GM04503 (cell line): ENCODE results near the gene TIMD4.
"Not testable (repeated sequence)": the region's sequence is repeated elsewhere in the genome, so short reads cannot be mapped to it uniquely, and the experiment has no call there.

Source experiments
- DNase-seq: peaks from one replicate; pipeline ENCODE4 v3.0.0-alpha.2; 2012; ENCODE audit warnings: low read depth

Gene TIMD4

GRCh38 chr5:156963125-156963524 lies at the start of gene TIMD4:
TSS of gene TIMD4 (minus strand) at chr5:156963226. CDS start at chr5:156963198, 28 bp downstream.
- no peak for DNase-seq

GRCh38 chr5:157006262-157006661 lies 43.2 kb upstream of the TIMD4 start:
- DNase-seq, result no peak

DNA sequence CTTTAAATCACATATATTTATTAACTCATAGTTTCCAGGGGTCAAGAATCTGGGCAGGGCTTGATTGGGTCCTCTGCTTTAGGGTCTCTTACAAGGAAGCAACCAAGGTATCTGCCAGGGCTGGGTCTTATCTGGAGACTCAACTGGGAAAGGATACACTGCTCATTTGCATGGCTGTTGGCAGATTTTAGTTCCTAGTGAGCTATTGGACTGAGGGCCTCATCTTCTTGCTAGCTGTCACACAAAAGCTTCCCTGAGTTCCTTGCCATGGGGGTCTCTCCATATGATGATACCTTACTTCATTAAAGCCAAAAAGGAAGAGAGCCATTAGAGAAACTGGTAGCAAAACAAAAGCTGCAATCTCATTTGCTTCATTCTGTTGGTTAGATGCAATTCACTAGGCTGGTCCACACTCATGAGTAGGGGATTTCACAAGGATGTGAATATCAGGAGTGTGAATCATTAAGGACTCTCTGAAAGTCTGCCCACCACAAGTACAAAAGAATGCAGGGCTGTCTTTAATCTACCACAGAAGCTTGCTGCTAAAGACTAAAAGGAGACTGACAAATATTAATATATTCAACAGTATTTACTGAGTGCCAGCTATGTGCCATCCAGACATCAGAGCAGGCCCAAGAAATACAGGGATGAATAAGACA lies 42.0 kb upstream of the TIMD4 start:
- peak; percentile 10 for DNase-seq

GRCh38 chr5:156991714-156992113 lies 28.7 kb upstream of the TIMD4 start:
- no peak for DNase-seq

DNA sequence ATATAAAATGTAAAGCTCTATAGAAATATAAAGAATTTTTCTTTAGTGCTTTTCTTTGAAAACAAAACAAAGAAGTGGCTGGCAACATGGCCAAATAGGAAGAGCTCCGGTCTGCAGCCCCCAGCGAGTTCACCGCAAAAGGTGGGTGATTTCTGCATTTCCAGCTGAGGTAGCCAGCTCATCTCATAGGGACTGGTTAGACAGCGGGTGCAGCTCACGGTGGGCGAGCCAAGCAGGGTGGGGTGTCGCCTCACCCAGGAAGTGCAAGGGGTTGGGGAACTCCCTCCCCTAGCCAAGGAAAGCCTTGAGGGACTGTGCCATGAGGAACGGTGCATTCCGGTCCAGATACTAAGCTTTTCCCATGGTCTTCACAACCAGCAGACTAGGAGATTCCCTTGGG lies 21.0 kb upstream of the TIMD4 start:
- DNase-seq, result no peak

- no peak for DNase-seq
These were observed 18.5 kb upstream of the TIMD4 start for GRCh38 chr5:156981481-156981880.

DNA sequence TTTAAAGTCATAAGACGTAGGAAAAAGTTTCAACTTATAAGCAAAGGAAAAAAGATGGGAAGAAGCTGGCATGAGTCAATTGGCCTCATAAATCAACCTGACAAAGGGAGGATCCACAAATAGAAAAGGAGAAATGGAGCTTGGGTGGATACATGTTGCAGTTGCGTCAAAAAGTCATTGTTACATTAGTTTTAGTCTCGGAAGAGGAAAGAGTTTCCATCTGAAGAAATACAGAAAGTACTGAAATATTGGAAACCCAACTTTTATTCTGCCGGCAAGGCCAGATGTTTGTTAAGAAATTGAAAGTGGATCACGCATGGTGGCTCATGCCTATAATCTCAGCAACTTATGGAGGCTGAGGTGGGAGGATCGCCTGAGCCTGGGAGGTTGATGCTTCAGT lies 11.3 kb upstream of the TIMD4 start:
- no peak for DNase-seq

GRCh38 chr5:156971848-156972525 lies 9.0 kb upstream of the TIMD4 start:
- DNase-seq, result no peak

DNA sequence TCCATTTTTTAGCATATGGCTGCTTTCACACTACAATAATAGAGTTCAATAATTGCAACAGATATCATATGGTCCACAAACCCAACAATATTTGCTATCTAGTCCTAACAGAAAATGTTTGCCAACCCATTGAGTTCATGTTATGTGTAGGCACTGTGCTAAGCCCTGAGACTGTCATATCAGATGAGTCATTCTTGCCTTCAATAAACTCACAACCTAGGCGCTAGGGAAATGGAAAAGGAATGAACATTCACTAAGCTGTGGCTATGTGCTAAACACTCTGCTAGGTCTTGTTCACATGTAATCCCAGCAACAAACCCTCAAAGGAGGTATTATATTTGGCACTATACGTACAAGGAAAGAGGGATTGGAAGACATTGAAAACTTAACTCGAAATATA lies 8.4 kb upstream of the TIMD4 start:
- no peak for DNase-seq

- not testable (repeated sequence) for DNase-seq
These were observed 4.4 kb upstream of the TIMD4 start for GRCh38 chr5:156967386-156967785.

GRCh38 chr5:156956321-156956720 lies 6.7 kb downstream of the TIMD4 start:
- DNase-seq, result no peak

DNA sequence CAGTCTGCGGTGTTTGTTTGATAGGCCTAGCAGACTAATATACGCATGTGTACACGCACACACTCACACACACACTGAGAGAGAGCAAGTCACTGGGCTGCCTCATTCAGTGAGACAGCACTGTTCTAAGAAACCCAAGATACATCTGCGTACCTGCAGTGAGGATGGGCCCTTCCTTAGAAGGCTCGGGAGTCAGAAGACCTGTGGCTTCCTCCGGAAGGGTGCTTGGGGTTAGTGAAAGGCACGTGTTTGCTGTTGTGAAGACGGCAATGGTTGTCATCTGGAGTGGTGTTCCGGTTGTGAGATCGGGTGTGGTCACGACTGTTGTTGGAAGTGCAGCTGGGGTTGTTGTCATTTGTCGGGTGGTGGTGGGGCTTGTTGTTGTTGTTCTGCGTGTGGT lies 11.7 kb downstream of the TIMD4 start:
- no peak for DNase-seq

GRCh38 chr5:156950716-156951115 lies 12.3 kb downstream of the TIMD4 start:
- DNase-seq, result no peak

- no peak for DNase-seq
These were observed 13.6 kb downstream of the TIMD4 start for GRCh38 chr5:156949424-156949823.

GRCh38 chr5:156947925-156948324 lies 15.1 kb downstream of the TIMD4 start:
- no peak for DNase-seq

GRCh38 chr5:156942064-156942463 lies 21.0 kb downstream of the TIMD4 start:
- DNase-seq, result no peak

DNA sequence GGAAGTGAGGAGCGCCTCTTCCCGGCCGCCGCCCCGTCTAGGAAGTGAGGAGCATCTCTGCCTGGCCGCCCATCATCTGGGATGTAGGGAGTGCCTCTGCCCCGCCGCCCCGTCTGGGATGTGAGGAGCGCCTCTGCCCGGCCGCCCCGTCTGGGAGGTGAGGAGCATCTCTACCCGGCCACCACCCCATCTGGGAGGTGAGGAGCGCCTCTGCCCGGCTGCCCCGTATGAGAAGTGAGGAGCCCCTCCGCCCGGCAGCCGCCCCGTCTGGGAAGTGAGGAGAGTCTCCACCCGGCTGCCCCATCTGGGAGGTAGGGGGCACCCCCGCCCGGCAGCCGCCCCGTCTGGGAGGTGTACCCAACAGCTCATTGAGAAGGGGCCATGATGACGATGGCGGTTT lies 22.6 kb downstream of the TIMD4 start:
- DNase-seq, result not testable (repeated sequence)

DNA sequence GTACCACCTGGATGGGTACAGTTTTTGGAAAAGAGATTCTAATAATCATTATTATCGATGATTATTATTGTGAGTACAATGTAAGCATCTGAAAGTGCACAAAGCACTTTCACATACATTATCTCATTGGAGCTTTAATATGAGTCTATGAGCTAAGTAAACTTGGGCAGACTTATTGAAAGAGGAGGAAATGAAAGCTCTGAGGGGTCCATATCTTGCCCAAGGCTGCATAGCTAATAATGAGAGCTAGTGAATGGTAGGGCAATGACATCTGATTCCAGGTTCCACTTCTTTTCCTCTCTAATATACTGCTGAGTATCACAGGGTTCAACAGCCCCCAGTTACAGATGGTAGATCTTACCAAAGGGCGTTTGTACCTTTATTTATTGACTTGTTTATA lies 26.1 kb downstream of the TIMD4 start:
- DNase-seq, result no peak

- no peak for DNase-seq
These were observed 28.4 kb downstream of the TIMD4 start for GRCh38 chr5:156934450-156935211.

DNA sequence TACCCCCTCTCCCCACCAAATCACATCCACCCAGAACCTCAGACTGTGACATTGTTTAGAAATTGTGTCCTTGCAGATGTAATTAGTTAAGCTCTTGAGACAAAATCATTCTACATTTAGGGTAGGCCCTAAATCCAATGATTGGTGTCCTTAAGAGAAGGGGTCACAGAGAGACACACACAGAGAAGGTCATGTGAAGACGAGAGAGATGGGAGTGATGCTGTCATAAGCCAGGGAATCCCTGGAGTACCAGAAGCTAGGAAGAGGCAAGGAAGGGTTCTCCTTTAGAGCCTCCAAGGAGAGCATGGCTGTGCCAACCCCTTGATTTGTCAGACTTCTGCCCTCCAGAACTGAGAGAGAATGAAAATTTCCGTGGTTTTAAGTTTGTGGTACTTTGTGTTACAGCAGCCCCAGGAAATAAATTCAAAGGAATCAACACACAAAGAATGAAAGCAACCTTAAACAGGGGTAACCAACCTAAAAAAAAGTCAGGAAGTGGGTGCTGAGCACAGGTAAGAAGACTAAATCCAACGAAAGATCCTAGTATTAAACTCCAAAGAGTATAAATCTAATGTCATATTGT lies 33.6 kb downstream of the TIMD4 start:
- DNase-seq, result no peak

- DNase-seq, result no peak
These were observed 35.5 kb downstream of the TIMD4 start for GRCh38 chr5:156927545-156927944.

DNA sequence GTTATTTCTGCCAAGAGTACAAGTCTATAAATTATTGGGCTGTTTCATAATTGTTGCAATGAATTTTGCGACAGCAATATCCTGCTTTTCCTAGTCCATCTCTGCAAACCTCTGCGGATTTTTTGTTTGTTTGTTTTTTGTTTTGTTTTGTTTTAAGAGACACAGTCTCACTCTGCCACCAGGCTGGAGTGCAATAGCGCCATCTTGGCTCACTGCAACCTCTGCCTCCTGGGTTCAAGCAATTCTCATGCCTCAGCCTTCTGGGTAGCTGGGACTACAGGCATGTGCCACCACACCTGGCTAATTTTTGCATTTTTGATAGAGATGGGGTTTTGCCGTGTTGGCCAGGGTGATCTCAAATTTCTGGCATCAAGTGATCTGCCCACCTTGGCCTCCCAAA lies 37.3 kb downstream of the TIMD4 start:
- not testable (repeated sequence) for DNase-seq
